Colonic mucosa (tissue), 4 donors: ENCODE results near the gene PRDX2. TPM values are rescaled to one million over a fixed set of nuclear protein-coding genes. Genes with fewer than 3 reads are reported as not detected.
A peak's percentile ranks its signal among the peaks of the same experiment; 100 is the strongest.

Experiments used
- DNase-seq: peaks from one replicate; pipeline ENCODE4 v3.0.0-alpha.2; 2020
- H3K27ac ChIP-seq: fragments of 200-600 bp; one replicate; pipeline ENCODE4 v1.8.0; 2021
- H3K27me3 ChIP-seq: fragments of 200-600 bp; one replicate; pipeline ENCODE4 v1.8.0; 2021
- H3K36me3 ChIP-seq: fragments of 200-600 bp; one replicate; pipeline ENCODE4 v1.8.0; 2021
- H3K4me1 ChIP-seq: fragments of 200-600 bp; one replicate; pipeline ENCODE4 v1.8.0; 2021; ENCODE audit warnings: mild to moderate bottlenecking
- H3K4me3 ChIP-seq: fragments of 200-600 bp; one replicate; pipeline ENCODE4 v1.8.0; 2021
- H3K9ac ChIP-seq, 2 donors: one replicate each; pipeline ENCODE4 v1.7.0; 2013; ENCODE audit warnings: control low read depth in 2 of 2, low read depth in 2 of 2, low read length in 2 of 2
- H3K9me3 ChIP-seq: fragments of 200-600 bp; one replicate; pipeline ENCODE4 v1.8.0; 2021
- CTCF ChIP-seq: fragments of 200-600 bp; IDR thresholded peaks from one replicate; pipeline ENCODE4 v1.8.0; 2022; ENCODE audit warnings: antibody characterized with exemption, mild to moderate bottlenecking
- intact Hi-C: fragments of 100-400 bp; cut with DNase I; formaldehyde crosslinking; loops from one replicate; pipeline ENCODE4 v1.14.1; 2022
- total RNA-seq, 2 donors: library from RNA; stranded (reverse); fragmentation: NEBNext Ultra II Directional in 1 of 2; extraction: Animal tissue kit (Norgen Biotek cat#: 25700) in 1 of 2; gene quantifications; one replicate each; pipeline ENCODE4 v1.2.1, GENCODE V29; 2021
- donor health status: healthy.
- donor health status: DM: no; HTN: no; CAD: no.
- donor health status: DM: no; HTN: no; CAD: no.

PRDX2 gene
- total RNA-seq, 2 donors from 2014 or later: 347 to 417 TPM

GRCh38 chr19:12788682-12789097 is 12.9 kb downstream of the PRDX2 start:
- DNase-seq: peak; percentile 93
- H3K36me3 ChIP-seq: no peaks in the 10 kb centered on the region
- peak overlapping the region; percentile 100 for H3K27ac ChIP-seq
- intact Hi-C loops: no loop called here
- H3K9ac ChIP-seq: peak overlapping the region; percentile 83 to 100
- H3K4me1 ChIP-seq: peaks cover 26% of the 10 kb centered on the region
- H3K4me3 ChIP-seq: peak overlapping the region; percentile 90
- no peaks in the 10 kb centered on the region for H3K27me3 ChIP-seq
- no peaks in the 10 kb centered on the region for H3K9me3 ChIP-seq
- TF ChIP-seq CTCF: no peak

GRCh38 chr19:12788042-12788681 is 13.4 kb downstream of the PRDX2 start:
- H3K9me3 ChIP-seq: no peaks in the 10 kb centered on the region
- H3K9ac ChIP-seq: peak overlapping the region; percentile 83 to 100
- DNase-seq: no peak
- H3K27ac ChIP-seq: peak overlapping the region; percentile 100
- no peak for TF ChIP-seq CTCF
- H3K27me3 ChIP-seq: no peaks in the 10 kb centered on the region
- H3K4me1 ChIP-seq: peaks cover 30% of the 10 kb centered on the region
- H3K36me3 ChIP-seq: no peaks in the 10 kb centered on the region
- H3K4me3 ChIP-seq: peak overlapping the region; percentile 90
- intact Hi-C loops: no loop called here

GRCh38 chr19:12787458-12787857 is 14.1 kb downstream of the PRDX2 start:
- intact Hi-C loops: no loop called here

DNA sequence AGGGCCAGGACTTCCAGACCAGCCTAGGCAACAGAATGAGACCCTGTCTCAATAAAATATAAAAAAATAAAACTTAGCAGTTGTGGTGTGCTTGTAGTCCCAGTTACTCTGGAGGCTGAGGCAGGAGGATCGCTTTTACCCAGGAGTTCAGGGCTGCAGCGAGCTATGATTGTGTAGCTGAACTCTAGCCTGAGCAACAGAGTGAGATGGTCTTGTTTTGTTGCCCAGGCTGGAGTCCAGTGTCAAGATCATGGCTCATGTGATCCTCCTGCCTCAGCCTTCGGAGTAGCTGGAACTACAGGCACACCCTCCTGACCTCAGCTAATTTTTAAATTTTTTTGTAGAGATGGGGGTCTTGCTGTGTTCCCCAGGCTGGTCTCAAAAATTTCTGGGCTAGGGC is 14.6 kb downstream of the PRDX2 start:
- H3K4me1 ChIP-seq: peaks cover 35% of the 10 kb centered on the region
- peak overlapping the region in 1 of 2 donors; percentile 41 for H3K9ac ChIP-seq
- H3K36me3 ChIP-seq: no peaks in the 10 kb centered on the region
- no peaks in the 10 kb centered on the region for H3K27me3 ChIP-seq
- no peaks in the 10 kb centered on the region for H3K9me3 ChIP-seq
- no peak for TF ChIP-seq CTCF
- intact Hi-C loops: no loop called here
- H3K27ac ChIP-seq: peak overlapping the region; percentile 100
- no peak for DNase-seq
- no peak overlapping the region for H3K4me3 ChIP-seq

More at GRCh38 chr19:12787458-12787857, 14.1 kb downstream of the PRDX2 start:
- H3K4me1 ChIP-seq: peaks cover 35% of the 10 kb centered on the region
- peak overlapping the region; percentile 100 for H3K27ac ChIP-seq
- no peaks in the 10 kb centered on the region for H3K9me3 ChIP-seq
- no peak for TF ChIP-seq CTCF
- H3K4me3 ChIP-seq: no peak overlapping the region
- H3K9ac ChIP-seq: peak overlapping the region in 1 of 2 donors; percentile 100
- DNase-seq: no peak
- H3K27me3 ChIP-seq: no peaks in the 10 kb centered on the region
- no peaks in the 10 kb centered on the region for H3K36me3 ChIP-seq

DNA sequence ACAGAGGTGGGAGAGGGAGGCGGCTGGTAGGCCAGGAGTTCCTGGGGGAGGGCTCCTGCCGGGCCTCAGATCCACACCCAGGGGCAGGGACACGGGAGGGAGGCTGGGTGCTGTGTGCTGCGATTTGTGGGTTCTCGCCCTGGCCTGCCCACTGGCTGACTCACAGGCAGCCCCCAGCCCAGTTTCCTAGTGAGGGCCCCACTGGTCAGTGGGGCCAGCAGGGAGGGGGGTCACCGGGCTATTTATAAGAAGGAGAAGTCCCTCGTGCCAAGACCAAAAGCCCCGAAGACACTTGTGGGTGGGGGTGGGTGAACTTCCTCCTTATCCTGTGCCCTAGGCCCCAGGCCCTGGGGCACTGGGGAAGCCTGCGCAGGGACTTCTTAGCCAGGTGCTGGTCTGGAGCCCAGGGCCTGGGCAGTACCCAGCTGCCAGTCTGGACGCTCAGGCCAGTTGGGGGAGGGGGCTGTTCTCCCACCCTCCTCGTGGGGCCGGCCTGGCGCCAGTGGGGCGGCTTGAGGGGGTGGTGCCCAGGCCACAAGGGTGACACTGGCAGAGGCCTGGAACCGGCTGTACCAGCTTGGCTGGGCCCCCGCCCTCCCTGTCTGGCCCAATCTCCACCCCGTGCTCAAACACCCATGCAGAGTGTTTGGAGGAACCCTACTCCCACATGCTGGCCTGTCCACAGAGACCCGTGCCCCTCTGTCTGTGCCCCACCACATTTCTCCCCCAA is 15.3 kb downstream of the PRDX2 start:
- Histone ChIP-seq H3K27me3 (no peaks in the 10 kb centered on the region), H3K4me1 (peaks cover 35% of the 10 kb centered on the region), H3K9me3 (no peaks in the 10 kb centered on the region), H3K36me3 (no peaks in the 10 kb centered on the region), H3K4me3 (no peak overlapping the region), H3K9ac (peak overlapping the region; percentile 41 to 58), H3K27ac (peak overlapping the region; percentile 100)
- no peak for TF ChIP-seq CTCF
- peak; percentile 88 for DNase-seq
- intact Hi-C loops: no loop called here
